ENCODE data around the gene ELMO1. TPM values are rescaled to one million over a fixed set of nuclear protein-coding genes. Genes with fewer than 3 reads are reported as not detected.

The ELMO1 gene
- total and polyA plus RNA-seq, 2 of the 13 experiments (the other 11 are each of a cell fraction or from before 2014, with no cell fraction given): 0.11 to 0.17 TPM

- TF ChIP-seq PPARG (CRISPR knock-in tag; conservative IDR thresholded peaks at IDR 0.05) (peak; percentile 86), ZNF20 (CRISPR knock-in tag; IDR thresholded peaks at IDR 0.05) (no peak), GTF2F1 (IDR thresholded peaks at IDR 0.05; ENCODE audit: low read length) (no peak), ATF3 (CRISPR knock-in tag; IDR thresholded peaks at IDR 0.05) (0 out of 2 replicates have a peak, but pooled peaks have one; percentile 21), SOX5 (CRISPR knock-in tag; IDR thresholded peaks at IDR 0.05; ENCODE audit: borderline replicate concordance) (peak; percentile 93), TBP (CRISPR knock-in tag; IDR thresholded peaks at IDR 0.05) (no peak), ZZZ3 (CRISPR knock-in tag; IDR thresholded peaks at IDR 0.05; ENCODE audit: borderline replicate concordance) (no peak), NR1H2 (CRISPR knock-in tag; IDR thresholded peaks at IDR 0.05; ENCODE audit: borderline replicate concordance, low read depth) (no peak), KDM5A (IDR thresholded peaks at IDR 0.05; ENCODE audit: borderline replicate concordance, low read length) (no peak), ZSCAN30 (CRISPR knock-in tag; IDR thresholded peaks at IDR 0.05) (no peak), TRIM24 (CRISPR knock-in tag; IDR thresholded peaks at IDR 0.05) (peak; percentile 93), SMARCE1 (IDR thresholded peaks at IDR 0.05; ENCODE audit: borderline replicate concordance) (no peak), TBX2 (CRISPR knock-in tag; IDR thresholded peaks at IDR 0.05; ENCODE audit: borderline replicate concordance) (peak; percentile 91), ZMAT3 (CRISPR knock-in tag; conservative IDR thresholded peaks at IDR 0.05) (peak; percentile 60; the same call in 1 of the 2 replicates), PHF20 (CRISPR knock-in tag; IDR thresholded peaks at IDR 0.05) (no peak), ZNF678 (CRISPR knock-in tag; IDR thresholded peaks at IDR 0.05) (no peak), E2F5 (CRISPR knock-in tag; conservative IDR thresholded peaks at IDR 0.05) (no peak), RNF219 (CRISPR knock-in tag; IDR thresholded peaks at IDR 0.05) (no peak), ZNF280D (CRISPR knock-in tag; IDR thresholded peaks at IDR 0.05) (peak; percentile 81; the same call in 1 of the 2 replicates), GMEB1 (CRISPR knock-in tag; IDR thresholded peaks at IDR 0.05; ENCODE audit: borderline replicate concordance) (no peak), PLRG1 (conservative IDR thresholded peaks at IDR 0.05) (no peak), ZNF343 (CRISPR knock-in tag; IDR thresholded peaks at IDR 0.05) (0 out of 2 replicates have a peak, but pooled peaks have one; percentile 28), ELF4 (CRISPR knock-in tag; IDR thresholded peaks at IDR 0.05; ENCODE audit: borderline replicate concordance) (no peak)
Observed at GRCh38 chr7:37191797-37192196, 256.9 kb downstream of the ELMO1 start (continued).

All from HepG2 (cell line).